Heart left ventricle (tissue), 16 donors: ENCODE measurements around the gene C22orf42. TPM values are rescaled to one million over a fixed set of nuclear protein-coding genes. Genes with fewer than 3 reads are reported as not detected.
"Not testable (repeated sequence)": the region's sequence is repeated elsewhere in the genome, so short reads cannot be mapped to it uniquely, and the experiment has no call there.

Experiments used
- ATAC-seq, 4 donors: fragments of 200-7000 bp; cut with Tn5 transposase; one replicate each; pipeline ENCODE4 v1.9.1; 2020 to 2022; ENCODE audit warnings: moderate library complexity in 4 of 4, mild to moderate bottlenecking in 3 of 4, moderate number of reproducible peaks in 1 of 4
- DNase-seq, 5 donors: peaks; one replicate each; pipeline ENCODE4 v3.0.0-alpha.2; 2020
- H3K27ac ChIP-seq, 12 donors: fragments of 200-600 bp; sonication (generic) in 4 of 12; one replicate each; pipeline versions ENCODE4 v1.5.0 to v1.8.0; 2016 to 2022; ENCODE audit warnings: mild to moderate bottlenecking in 2 of 12
- H3K27me3 ChIP-seq, 9 donors: fragments of 200-600 bp; sonication (generic) in 2 of 9; one replicate each; pipeline versions ENCODE4 v1.5.1 to v1.8.0; 2016 to 2022; ENCODE audit warnings: mild to moderate bottlenecking in 3 of 9
- H3K36me3 ChIP-seq, 9 donors: fragments of 200-600 bp; sonication (generic) in 2 of 9; one replicate each; pipeline versions ENCODE4 v1.5.0 to v1.8.0; 2018 to 2022; ENCODE audit warnings: mild to moderate bottlenecking in 2 of 9
- H3K4me1 ChIP-seq, 12 donors: fragments of 200-600 bp; sonication (generic) in 4 of 12; one replicate each; pipeline versions ENCODE4 v1.5.0 to v1.8.0; 2016 to 2022; ENCODE audit warnings: mild to moderate bottlenecking in 3 of 12
- H3K4me3 ChIP-seq, 12 donors: fragments of 200-600 bp; sonication (generic) in 4 of 12; one replicate each; pipeline versions ENCODE4 v1.5.0 to v1.8.0; 2017 to 2022; ENCODE audit warnings: mild to moderate bottlenecking in 9 of 12, moderate library complexity in 4 of 12
- H3K9me3 ChIP-seq, 12 donors: fragments of 200-600 bp; sonication (generic) in 4 of 12; one replicate each; pipeline versions ENCODE4 v1.5.0 to v1.8.0; 2016 to 2022; ENCODE audit warnings: mild to moderate bottlenecking in 1 of 12
- CTCF ChIP-seq, 12 donors: fragments of 200-600 bp; sonication (generic) in 4 of 12; IDR thresholded peaks; one replicate each; pipeline versions ENCODE4 v1.5.0 to v1.8.0; 2018 to 2022; ENCODE audit warnings: antibody characterized with exemption in 12 of 12, mild to moderate bottlenecking in 5 of 12
- POLR2A ChIP-seq, 2 donors: fragments of 450-650 bp; IDR thresholded peaks; one replicate each; pipeline ENCODE4 v1.6.1; 2017; ENCODE audit warnings: antibody characterized with exemption in 2 of 2, mild to moderate bottlenecking in 2 of 2, moderate library complexity in 2 of 2
- WGBS, 4 donors: extraction: QIAGEN DNeasy Blood & Tissue Kit in 2 of 4; methylation state at CpG; one replicate each; pipeline versions ENCODE4 v1.1.5 to v1.1.7; 2013 to 2018; 5-methylcytosine and 5-hydroxymethylcytosine counted together
- intact Hi-C, 10 donors: fragments of 100-400 bp; cut with DNase I; formaldehyde crosslinking; loops; one replicate each; pipeline versions ENCODE4 v1.11.1 to v1.14.2; 2022
- polyA plus RNA-seq, 2 donors: library from polyadenylated mRNA; stranded (reverse); fragments of 200-250 nt; gene quantifications; one replicate each; pipeline ENCODE4 v1.2.3, GENCODE V29; 2013
- total RNA-seq, 9 donors: library from RNA; depleted of rRNA in 2 of 9; stranded (reverse); fragments of >200 nt in 2 of 9; fragmentation: NEBNext Ultra II Directional in 3 of 9; extraction: Animal tissue kit (Norgen Biotek cat#: 25700) in 3 of 9; gene quantifications; one replicate each; pipeline versions ENCODE4 v1.1.0 to v1.2.4, GENCODE V29; 2016 to 2023
- donor health status: ischemic (EF 13 %, LVEDD 7.1; RV severe dilation, severe dysfunction).
- donor health status: healthy with polysubstance abuse.
- donor health status: DM: no; HTN: yes; CAD: no.
- donor health status: DM: no; HTN: no; CAD: no.
- donor health status: ischemic (EF 25% LVEDD 6.9; RV normal size, moderate dysfunction).
- donor health status: ischemic (EF 25% LVEDD 5.7; RV mildly dilated, moderate dysfunction).
- donor health status: healthy.
- donor health status: DM: yes; HTN: yes; CAD: no.
- donor health status: ischemic (EF 35%, LVEDD 5.7; RV mildly dilated, moderate dysfunction).
- donor health status: nonischemic (EF 11% LVEDD 7.7; RV severe dilation, severe dysfunction).
- donor health status: DM: yes; HTN: yes; CAD: no.
- donor health status: PGD.
- donor health status: ischemic (EF 29% LVEDD 5.4; RV normal size, mild dysfunction).
- donor health status: nonischemic (EF 23%, LVEDD 6.1; RV moderate dilation, normal function).

The C22orf42 gene
- total and polyA plus RNA-seq, 11 donors, result not detected

- DNase-seq, H3K27ac ChIP-seq, ATAC-seq, intact Hi-C loops, H3K4me1 ChIP-seq, H3K4me3 ChIP-seq, H3K36me3 ChIP-seq, H3K9me3 ChIP-seq: not testable (repeated sequence)
- H3K27me3 ChIP-seq, result peaks cover 0 to 12% (median 0%) of the 10 kb centered on the region in 9 donors
- 73 to 83% (median 78%) methylated on average over 4 of the region's 4 CpGs for WGBS, 4 donors
These were observed 4.4 kb downstream of the C22orf42 start for GRCh38 chr22:32154727-32155126.

- H3K4me3 ChIP-seq, H3K27ac ChIP-seq, ATAC-seq, H3K4me1 ChIP-seq, intact Hi-C loops, H3K9me3 ChIP-seq, H3K27me3 ChIP-seq, DNase-seq, H3K36me3 ChIP-seq: not testable (repeated sequence)
- WGBS, 4 donors, result 65 to 80% (median 73%) methylated on average over 6 of the region's 6 CpGs
These were observed 7.5 kb downstream of the C22orf42 start for GRCh38 chr22:32151641-32152040.

- H3K4me3 ChIP-seq, H3K27me3 ChIP-seq, H3K36me3 ChIP-seq, H3K9me3 ChIP-seq, DNase-seq, H3K27ac ChIP-seq, intact Hi-C loops, H3K4me1 ChIP-seq, ATAC-seq: not testable (repeated sequence)
- 61 to 78% (median 65%) methylated on average over 7 of the region's 7 CpGs for WGBS, 4 donors
These were observed 8.5 kb downstream of the C22orf42 start for GRCh38 chr22:32150647-32151046.

- H3K27me3 ChIP-seq, H3K27ac ChIP-seq, H3K36me3 ChIP-seq, H3K4me3 ChIP-seq, ATAC-seq, DNase-seq, intact Hi-C loops, H3K9me3 ChIP-seq: not testable (repeated sequence)
- H3K4me1 ChIP-seq, result peaks cover 0 to 12% (median 0%) of the 10 kb centered on the region in 12 donors
- WGBS, 4 donors, result 87 to 93% (median 91%) methylated on average over 4 of the region's 4 CpGs
These were observed 10.7 kb downstream of the C22orf42 start for GRCh38 chr22:32148372-32148771.

- H3K4me3 ChIP-seq, DNase-seq, ATAC-seq, intact Hi-C loops, H3K9me3 ChIP-seq, H3K27ac ChIP-seq, H3K27me3 ChIP-seq, H3K36me3 ChIP-seq: not testable (repeated sequence)
- 88 to 92% (median 89%) methylated on average over 8 of the region's 8 CpGs for WGBS, 4 donors
- peaks cover 0 to 19% (median 0%) of the 10 kb centered on the region in 12 donors for H3K4me1 ChIP-seq
These were observed 12.0 kb downstream of the C22orf42 start for GRCh38 chr22:32147128-32147527.

GRCh38 chr22:32144496-32145274, 14.4 kb downstream of the C22orf42 start:
- peaks cover 0 to 6% (median 0%) of the 10 kb centered on the region in 12 donors for H3K9me3 ChIP-seq
- DNase-seq, result no peak
- no peaks in the 10 kb centered on the region for H3K36me3 ChIP-seq
- H3K27me3 ChIP-seq, result no peaks in the 10 kb centered on the region
- H3K4me3 ChIP-seq, result no peak overlapping the region
- H3K27ac ChIP-seq, result no peak overlapping the region
- no peak for ATAC-seq
- peaks cover 0 to 19% (median 0%) of the 10 kb centered on the region in 12 donors for H3K4me1 ChIP-seq
- WGBS, 4 donors, result 66 to 80% (median 79%) methylated on average over 6 of the region's 6 CpGs
- TF ChIP-seq POLR2A (IDR thresholded peaks at IDR 0.05) (no peak), CTCF (IDR thresholded peaks at IDR 0.05) (no peak)
- intact Hi-C loops, result loop anchor here in 1 of 10 donors (5.0 kb wide), 1 partner anchor 123 kb away; no protein-coding TSS in a partner anchor
